Measurements from ENCODE around the gene FRMPD4. TPM values are rescaled to one million over a fixed set of nuclear protein-coding genes. Genes with fewer than 3 reads are reported as not detected.

Gene FRMPD4
- total RNA-seq, 1 donor from 2014 or later, result 0.30 TPM

DNA sequence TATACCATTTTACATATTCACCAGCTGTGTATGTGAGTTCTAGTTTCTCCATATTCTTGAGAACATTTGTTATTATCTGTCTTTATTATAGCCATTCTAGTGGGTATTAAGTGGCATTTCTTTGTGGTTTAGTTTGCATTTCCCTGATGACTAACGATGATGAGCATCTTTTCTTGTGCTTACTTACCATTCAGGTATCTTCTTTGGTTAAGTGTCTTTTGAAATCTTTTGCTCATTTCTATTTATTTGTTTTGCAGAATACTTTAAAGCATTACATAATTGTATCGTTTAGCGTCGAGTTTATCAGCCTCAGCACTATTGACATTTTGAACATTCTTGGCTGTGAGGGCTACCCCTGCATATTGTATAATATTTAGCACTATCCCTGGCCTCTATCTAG is 85.4 kb downstream of the FRMPD4 start:
- DNase-seq, result no peak

DNA sequence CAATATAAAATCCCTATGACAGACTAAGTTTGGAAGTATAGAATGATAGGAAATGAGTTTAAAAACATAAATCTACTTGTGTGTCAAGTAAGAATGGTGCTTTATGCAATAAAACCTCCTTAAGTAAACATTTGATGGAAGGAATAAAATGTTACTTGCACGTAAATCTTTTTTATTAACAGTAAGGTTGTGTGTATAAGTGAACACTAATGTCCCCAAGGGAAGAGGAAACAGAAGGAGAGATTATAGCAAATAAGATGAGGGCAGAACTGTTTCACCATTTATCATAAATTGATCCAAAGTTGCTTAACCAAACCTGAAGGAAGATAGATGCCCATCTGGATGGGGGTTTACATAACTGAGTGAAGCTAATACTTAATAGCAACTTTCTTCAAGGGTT is 86.8 kb downstream of the FRMPD4 start:
- DNase-seq, result no peak

DNA sequence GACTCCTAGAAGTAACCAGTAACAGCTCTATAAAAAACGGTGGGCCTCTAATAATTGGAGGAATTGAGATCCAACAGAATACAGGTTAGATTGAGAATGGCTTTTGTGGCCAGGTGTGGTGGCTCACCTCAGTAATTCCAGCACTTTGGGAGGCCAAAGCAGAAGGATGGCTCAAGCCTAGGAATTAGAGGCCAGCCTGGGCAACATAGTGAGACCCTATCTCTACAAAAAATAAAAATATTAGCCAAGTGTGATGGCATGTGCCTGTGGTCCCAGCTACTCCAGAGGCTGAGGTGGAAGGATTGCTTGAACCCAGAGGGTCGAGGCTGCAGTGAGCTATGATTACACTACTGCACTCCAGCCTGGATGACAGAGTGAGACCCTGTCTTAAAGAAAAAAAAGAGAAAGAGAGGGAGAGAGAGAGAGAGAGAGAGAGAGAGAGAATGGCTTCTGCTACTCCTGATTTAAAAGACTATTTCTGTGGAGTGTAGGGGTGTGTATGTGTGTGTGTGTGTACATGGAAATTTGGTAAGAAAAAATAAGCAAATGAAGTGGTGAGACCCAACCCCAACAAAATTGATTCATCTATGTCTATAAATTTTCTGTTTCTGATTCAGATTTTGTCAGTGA is 89.3 kb downstream of the FRMPD4 start:
- no peak for DNase-seq

DNA sequence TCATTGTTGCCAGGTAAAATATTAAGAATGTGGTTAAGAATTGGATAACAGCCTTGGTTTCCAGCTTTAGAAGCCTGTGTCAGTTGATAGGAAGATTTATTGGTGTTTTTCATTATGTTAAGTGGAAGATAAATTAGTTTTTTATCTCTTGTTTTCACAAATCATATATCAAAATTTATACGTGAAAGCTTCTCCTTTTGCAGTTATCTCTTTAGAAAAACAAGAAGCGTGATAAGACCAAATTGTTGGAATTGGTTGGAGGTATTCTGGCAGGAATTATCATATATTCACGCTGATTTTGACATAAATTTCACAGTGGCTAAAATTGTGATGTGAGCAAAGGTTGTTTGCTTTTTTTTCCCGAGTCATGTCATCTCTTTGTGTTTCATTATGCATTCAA is 90.6 kb downstream of the FRMPD4 start:
- no peak for DNase-seq

DNA sequence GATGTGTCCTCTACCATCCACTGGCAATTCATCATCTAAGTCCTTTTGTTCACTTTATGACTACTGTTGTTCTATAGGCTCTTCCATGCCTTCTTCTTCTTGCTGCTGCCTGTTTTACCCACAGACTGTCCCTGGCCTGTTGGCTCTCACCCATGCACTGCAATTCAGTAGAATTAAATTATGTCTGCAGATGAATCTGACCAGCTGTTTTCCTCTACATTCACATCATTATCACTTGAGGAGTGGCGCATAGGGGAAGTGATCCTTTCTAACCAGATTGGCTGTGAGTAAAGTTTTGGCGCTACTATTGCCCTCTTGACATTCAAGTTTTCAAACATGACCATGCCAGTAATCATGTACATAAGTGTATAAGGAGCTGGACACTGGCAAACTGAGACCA is 91.7 kb downstream of the FRMPD4 start:
- no peak for DNase-seq

DNA sequence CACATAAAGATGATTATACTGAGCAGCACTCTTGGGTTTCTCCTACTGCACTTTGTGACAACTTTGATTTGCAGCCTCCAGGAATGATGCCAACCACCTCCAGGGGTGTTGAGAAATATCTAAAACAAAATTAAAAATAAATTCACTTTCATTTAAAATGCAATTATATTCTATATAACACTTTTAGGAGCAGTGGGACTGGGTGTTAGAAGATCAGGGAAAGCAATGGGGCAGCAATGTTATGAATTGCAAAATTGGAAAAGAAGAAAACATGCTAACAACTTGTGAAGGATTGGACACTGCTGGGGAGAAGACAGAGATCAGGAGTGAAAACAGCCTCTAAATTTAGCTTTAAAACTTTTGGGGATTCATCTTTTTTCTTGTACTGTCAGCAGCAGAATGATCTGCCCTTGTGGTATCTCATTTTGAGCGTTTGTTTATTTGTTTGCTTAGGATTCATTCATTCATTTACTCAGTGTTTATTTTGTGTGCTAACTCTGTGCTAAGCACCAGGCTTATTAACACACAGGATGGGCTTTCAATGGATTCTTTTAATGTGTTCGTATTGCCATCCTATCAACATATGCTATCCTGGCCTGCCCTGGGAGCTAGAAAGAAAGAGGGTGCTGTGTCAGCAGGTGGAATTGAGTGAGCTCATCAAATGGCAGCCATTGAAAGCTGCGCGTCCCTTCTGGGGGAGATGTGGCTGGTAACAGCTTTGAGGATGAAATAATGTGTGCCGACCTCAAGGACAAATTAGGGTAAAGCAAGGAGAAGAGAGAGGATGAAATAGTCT is 96.5 kb downstream of the FRMPD4 start:
- DNase-seq, result no peak

DNA sequence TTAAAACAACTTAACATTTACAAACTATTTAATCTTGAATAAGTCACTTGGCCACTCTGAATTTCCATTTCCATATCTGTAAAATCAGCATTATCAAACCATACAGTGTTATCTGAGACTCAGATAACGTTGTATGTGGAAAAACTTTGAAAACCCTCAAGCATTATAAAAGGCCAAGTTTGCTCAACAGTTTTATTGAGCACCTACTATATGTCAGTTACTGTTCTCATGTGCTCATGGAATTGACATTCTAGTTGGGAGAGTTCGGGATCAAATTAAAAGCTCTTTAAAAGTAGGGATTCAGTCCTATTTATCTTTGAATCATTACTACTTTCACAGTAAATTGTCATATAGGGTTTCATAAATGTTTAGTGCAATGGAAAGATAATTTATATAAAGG is 97.9 kb downstream of the FRMPD4 start:
- DNase-seq, result no peak

DNA sequence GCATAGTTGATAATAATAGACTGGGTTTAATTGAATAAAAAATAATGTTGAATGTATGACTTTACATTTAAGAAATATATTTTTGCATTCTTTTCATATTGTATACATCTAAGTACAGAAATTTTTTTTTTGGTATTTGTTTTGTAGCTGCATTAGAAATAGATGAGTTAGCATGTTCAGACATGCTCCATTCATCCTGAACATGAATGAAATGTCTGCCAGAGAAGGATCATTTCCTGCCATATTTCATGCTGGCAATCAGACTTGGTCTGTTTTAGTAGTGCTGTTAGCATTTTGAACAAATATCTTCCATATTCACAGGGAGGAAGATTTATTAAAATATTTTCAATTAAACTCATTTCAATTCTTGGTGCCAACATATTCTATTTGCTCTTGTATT is 98.9 kb downstream of the FRMPD4 start:
- no peak for DNase-seq

DNA sequence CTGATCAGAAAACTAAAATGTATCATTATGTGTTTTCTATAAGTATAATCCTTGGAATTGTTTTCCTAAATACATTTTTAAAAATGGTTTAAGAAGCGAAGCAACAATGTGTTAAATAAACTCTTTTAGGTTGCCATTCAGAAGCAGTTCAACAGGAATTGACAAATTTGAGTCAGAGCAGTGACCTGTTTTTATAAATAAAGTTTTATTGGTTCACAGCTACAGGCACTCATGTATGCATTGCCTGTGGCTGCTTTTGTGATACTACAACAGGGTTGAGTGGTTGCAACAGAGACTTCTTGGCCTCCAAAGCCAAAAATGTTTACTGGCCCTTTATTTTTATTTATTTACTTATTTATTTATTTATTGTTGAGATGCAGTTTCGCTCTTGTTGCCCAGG is 99.5 kb downstream of the FRMPD4 start:
- no peak for DNase-seq

DNA sequence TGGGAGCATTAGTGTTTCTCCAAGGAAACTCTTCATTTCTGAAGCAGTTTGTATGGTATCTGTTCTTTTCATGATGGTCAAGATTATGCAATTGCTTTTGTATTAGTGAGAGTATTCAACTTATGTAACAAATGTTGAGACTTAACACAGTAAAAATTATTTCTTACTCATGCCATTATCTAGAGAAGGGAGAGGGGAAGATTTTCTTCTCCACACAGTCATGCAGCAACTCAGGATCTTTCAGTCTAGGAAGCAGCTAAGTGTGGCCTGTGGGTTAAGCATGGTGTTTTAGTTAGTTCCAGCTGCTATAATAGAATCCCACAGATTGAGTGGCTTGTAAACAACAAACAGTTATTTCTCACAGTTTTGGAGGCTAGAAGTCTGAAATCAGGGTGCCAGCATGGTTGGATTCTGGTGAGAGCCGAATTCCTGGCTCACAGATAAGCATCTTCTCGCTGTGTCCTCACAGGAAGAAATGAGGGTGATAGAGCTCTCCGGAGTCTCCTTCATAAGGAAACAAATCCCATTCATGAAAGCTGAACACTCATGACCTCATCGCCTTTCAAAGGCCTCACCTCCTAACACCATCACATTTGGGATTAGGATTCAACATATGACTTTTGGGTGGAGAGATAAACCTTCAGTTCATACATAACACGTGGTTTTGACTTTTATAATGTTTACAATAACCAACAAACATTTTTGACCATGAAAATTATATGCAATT is 101.2 kb downstream of the FRMPD4 start:
- DNase-seq, result no peak

DNA sequence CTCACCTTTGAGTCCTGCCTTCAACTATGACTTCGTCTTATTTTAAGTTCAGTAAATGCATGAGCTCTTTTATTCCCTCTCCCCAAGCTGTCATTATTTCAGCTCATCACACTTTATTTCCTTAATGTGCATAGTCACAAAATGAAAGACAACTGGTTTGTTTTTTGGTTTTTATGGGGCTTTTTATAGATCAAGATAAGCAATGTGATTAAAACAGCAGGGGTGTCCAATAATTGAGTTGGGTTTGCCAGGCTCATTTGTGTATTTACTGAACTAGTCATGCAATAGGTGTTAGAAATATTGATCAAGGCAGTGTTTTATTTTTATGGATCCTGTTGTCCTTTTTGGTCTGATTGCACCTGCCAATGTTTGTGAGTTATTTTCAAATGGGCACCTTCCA is 102.2 kb downstream of the FRMPD4 start:
- no peak for DNase-seq

DNA sequence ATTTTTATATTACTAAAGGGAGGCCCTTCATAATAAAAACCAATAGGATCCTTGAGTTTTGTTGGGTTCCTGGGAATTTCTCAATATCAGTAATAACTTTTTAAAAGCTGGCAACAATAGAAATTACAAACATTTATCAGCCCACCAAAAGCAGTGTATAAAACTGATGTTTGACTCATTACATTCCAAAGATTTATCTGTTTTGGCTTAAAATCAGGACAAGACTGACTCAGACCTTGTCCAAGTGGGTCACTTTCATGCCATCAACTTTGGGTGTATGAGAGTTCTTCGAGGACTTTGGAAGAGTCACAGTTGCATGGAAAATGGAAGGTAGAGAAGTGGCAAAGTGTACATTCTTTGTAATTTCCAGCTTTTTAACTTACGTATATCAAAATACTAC is 102.8 kb downstream of the FRMPD4 start:
- no peak for DNase-seq

DNA sequence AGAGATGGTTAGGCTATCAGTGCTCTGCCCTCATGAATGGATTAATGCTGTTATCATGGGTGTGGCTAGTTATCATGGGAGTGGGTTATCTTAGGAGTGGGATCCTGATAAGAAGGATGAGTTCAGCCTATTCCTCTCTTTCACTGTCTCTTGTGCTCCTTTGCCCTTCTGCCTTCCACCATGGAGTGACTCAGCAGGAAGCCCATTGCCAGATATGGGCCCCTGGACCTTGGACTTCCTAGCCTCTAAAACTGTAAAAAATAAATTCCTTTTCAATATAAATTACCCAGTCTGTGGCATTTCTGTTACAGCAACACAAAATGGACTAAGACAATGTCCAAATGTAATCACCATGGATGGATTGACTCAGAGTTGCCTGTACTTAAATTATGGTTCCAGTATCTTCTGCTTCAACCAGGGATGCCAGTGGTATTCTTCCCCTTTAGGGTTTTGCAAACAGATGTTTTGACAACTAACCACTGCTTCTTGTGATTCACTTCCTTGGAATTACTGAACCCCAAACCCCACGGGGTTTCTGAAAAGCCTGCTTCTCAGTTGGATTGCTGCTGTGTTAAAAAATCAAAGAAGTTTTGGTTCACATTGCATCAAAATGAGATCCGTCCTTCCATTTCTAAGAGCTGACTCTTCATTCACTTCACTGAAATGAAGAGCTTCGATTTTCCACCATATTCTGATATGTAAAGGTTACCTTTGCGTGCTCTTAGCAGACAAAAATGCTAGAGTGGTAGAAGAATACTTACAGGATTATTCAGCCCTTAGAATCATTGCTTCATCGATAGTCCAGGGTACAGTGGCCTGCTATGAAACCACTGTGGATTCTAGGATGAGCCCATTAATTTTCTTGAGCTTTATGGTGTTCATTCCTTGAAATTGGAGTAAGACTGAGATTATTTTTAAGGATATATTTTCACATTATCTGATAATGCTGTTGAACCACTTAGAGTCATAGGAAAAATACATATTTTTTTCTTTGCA is 107.7 kb downstream of the FRMPD4 start:
- no peak for DNase-seq

DNA sequence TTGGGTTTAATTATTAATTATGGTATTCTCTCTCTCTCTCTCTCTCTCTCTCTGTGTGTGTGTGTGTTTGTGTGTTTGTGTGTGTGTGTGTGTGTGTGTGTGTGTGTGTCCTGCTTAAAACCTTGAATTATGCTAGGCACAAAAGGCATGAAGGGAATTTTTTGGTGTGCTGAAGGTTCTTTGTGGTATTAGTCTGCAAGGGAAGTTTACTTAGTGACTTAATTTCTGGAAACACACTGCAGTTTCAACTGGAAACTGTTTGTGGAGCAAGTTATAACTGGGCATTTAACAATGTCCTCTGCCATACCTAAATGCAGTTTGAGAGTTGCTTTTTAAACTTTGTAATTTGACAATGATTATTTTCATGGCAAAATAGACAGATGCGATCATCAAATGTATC is 111.7 kb downstream of the FRMPD4 start:
- DNase-seq, result no peak

DNA sequence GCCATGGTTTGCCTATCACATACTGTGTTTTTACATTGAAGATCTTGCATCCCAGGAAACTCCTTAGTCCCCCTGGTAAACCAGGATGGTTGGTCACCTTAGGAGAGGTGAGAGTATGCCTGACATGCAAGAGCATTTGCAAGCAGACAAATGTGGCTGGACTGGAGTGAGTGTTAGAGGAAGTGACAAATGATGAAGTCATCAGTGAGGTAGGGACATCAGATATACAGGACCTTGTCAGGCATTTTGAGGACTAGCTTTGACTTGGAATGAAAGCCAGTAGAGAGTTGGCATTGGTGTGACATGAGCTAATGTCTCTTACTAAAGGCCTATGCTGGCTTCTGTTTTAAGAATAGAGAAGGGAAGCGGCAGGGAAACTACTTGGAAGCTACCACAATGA is 124.9 kb downstream of the FRMPD4 start:
- DNase-seq, result no peak

DNA sequence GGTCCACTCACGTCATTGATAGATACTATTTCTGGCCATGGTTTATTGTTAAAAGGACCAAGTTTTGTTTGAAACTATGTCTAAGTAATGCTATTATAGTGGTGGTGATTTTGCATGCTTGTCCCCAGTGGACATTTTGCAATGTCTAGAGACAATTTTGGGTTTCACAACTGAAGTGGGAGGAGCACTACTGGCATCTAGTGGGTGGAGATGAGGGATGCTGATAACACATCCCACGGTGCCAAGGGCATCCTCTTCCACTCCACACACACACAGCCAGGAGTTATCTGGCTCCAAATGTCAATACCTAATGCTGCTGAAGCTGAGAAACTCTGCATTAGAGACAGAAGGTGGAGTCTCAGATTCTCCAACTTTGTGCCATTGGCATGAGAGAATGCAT is 131.2 kb downstream of the FRMPD4 start:
- DNase-seq, result no peak

DNA sequence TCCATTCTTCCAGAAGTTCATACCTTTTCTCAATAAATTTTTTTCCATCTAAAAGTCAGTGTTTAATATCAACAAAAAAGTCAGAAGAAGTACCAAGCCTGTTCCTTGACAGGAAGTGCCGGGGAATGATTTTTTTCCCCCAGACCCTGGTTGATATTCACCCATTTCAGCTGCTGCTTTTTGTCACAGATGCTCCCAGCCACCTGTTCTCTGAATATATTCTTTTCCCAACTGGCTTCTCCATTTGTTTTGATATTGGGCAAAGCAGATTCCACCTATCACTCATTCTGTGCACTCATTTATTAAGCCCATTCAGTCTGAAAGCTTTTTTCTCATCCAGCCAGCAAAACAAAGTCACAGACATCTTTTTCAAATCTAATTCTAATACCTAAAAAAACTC is 139.9 kb downstream of the FRMPD4 start:
- DNase-seq, result no peak

DNA sequence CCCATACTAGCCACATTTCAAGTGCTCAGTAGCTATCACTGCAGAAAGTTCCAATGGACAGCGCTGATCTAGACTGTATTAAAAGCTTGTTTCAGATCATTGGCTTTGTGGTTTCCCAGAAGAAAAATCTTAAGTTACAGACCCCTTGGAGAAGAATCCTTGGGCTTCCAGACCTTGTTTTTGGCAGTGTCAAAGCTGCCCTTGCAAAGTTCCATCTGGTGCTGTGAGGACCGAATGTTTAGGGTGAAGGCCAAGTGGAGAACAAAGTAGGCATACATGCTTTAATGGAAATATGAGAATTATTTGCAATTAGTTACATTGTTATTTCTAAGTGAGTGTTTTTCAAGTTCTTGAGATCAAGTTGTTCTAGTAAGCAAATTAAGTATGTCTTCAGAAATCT is 144.7 kb downstream of the FRMPD4 start:
- no peak for DNase-seq

DNA sequence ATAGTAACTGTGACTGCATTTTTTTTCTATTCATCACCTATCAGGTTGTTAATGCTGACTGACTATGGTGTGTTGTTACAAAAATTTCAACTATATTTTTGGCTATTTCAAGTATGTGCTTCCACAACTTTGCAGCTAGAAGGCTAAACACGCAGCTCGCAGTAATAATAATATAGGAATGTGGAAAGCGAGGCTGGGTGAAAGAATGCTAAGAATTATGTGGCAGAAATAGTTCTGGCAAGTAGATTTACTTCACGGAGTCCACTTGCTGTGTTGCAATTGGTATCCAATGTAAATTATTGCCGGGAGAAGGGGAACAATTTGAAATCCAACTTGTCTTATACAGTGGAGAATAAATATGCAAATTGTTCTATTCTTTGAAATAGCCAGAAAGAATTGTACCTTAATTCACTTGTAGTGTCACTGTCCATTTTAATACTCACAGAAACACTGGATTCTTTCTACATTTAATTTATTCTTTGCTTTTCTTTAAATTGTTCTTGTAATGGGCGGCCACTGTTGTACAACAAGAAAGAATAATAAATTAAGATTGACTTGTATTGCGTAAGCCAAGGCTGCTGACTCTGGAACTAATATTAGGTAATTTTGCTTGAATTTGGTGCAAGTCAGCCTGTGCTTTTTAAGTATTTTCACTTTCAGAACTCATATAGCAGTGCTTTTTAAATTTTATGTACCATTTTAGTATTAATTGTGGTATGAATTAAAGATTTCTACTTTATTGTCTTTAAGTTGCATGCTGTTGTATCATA is 154.9 kb downstream of the FRMPD4 start:
- DNase-seq, result no peak

DNA sequence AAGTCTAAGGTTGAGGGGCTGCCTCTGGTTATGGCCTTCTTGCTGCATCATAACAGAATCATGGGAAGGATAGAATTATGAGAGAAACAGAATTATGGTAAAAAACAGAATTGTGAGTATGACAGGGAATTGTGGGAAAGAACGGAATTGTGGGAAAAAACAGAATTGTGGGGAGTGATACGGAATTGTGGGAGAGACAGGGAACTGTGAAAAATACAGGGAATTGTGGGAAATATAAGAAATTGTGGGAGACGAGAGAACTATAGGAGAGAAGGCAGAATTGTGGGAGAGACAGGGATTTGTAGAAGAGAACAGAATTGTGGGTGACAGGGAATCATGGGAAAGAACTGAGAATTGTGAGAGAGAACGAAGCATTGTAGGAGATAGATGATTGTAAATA is 159.1 kb downstream of the FRMPD4 start:
- no peak for DNase-seq

DNA sequence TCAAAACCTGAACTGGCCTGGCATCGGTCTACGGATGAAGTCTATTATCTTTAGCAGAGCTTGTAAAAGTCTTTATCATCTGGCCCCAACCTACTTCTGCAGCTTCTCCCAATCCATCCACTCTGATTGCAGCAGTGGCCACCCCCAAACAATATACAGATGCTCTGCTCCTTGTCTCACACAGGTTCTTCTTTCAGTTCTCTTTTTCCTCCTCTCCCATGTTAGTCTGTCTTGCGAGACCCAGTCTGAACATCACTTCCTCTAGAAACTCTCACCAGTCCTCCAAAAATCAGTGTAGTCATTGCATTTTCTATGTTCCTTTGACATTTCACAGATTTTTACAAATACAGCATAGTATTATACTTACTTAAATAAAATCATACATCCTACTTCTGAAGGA is 163.0 kb downstream of the FRMPD4 start:
- DNase-seq, result no peak

DNA sequence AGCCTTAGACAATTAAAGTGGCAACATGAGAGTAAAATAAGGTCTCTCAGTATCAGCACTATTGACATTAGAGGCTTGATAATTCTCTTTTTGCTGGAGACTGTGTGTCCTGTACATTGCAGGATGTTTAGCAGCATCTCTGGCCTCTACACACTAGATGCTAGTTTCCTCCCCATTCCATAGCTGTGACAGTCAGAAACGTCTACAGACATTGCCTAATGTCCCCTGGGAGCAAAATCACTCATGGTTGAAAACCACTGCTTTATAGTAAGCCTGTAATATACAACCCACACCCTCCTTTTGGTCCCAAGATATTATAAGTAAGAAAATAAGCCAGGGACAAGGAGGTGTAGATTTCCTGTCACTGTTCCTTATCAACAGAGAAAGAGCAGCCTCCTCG is 166.0 kb downstream of the FRMPD4 start:
- DNase-seq, result no peak

Data from skin of body (tissue), 2 donors.